Skeletal muscle cell (primary cell): Measurements from ENCODE around the gene OR51B6.
"Not testable (repeated sequence)": the region's sequence is repeated elsewhere in the genome, so short reads cannot be mapped to it uniquely, and the experiment has no call there.

ENCODE experiments used
- DNase-seq: peaks from one replicate; pipeline ENCODE4 v3.0.0-alpha.2; 2010; ENCODE audit warnings: low read depth
- H3K4me3 ChIP-seq: 2 replicates; pipeline ENCODE4 v1.5.1; 2011; ENCODE audit warnings: low read depth, mild to moderate bottlenecking, control low read depth, low read length, moderate library complexity

Gene OR51B6, protein sequence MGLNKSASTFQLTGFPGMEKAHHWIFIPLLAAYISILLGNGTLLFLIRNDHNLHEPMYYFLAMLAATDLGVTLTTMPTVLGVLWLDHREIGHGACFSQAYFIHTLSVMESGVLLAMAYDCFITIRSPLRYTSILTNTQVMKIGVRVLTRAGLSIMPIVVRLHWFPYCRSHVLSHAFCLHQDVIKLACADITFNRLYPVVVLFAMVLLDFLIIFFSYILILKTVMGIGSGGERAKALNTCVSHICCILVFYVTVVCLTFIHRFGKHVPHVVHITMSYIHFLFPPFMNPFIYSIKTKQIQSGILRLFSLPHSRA

DNA sequence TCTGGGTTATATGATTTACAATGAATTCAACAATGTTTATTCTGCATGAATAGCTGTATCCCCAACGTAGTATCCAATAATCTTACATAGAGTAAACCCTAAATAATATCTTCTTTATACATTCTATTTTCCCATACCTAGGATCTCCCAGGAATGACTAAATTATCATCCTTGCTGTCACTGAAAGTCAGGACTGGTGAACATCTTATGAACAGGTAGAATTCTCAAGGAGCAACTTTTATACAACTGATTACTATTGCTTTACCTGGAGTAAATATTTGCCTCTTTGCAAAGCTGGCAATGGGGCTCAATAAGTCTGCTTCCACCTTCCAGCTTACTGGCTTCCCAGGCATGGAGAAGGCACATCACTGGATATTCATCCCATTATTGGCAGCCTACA, at the start of gene OR51B6:
OR51B6 (plus strand) TSS at position 301 of the 400 bp plus-strand sequence; CDS start at position 301, 0 bp downstream.
- H3K4me3 ChIP-seq: no peak within 1 kb of the TSS
- no peak for DNase-seq

DNA sequence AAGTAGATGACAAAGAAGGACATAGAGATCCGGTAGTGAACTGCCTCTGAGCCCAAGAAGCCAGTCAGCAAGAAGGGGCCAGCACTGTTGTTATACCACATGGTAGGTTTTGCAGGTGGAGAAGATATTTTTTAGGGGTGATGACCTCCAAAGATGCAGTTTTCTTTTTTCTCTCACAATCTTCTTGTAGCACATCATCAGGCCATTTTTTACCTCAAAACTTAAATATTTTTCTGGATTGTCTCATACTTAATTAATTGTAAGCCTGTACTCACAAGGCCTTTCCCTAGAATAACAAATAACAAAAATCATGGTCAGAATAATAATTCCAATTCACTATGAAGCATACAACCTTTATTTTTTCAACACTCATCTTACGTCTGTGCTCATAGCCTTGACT, 49.5 kb upstream of the OR51B6 start, which contains the start of gene OR51B4:
OR51B4 (minus strand) TSS at position 101 of the 400 bp plus-strand sequence; CDS start at position 101, 0 bp downstream.
- no peak within 1 kb of the TSS for H3K4me3 ChIP-seq
- DNase-seq: no peak

DNA sequence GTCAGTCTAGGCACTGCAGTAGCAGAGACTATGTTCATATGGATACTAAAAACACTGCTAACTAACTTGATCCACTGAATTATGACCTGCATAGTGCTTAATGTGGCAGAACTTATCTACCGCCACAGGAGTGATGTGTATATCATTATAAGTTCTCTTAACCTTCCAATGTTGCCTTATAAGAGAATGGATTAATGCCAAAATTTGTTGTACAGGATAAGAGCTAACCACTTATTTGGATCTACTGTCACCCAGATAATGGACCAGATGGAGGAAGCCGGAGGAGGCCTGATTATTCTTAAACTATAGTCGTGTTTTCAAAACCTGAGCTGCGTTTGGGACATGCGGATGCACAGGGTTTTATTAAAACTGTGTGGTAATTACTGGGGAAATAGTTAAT, 47.7 kb upstream of the OR51B6 start:
- H3K4me3 ChIP-seq: no peak overlapping the region
- DNase-seq: no peak

DNA sequence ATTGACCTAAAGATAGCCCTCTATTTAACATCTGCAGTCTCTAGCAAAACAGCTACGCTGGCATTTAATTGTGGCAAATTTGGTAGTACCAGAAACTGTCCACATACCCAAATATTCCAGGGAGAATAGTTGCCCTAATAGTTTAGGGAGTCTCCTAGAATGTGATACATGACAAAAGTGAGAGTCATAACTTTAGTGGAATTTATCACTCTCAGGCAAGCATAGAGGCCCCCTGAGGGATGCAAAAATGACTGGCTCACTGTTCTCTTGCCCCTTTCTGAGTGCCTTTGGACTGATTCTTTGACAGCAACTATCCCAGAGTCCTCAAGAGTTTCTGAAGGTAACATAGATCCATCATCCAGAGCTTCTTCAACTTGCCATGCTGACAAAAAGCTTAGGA, 47.3 kb upstream of the OR51B6 start:
- no peak overlapping the region for H3K4me3 ChIP-seq
- no peak for DNase-seq

DNA sequence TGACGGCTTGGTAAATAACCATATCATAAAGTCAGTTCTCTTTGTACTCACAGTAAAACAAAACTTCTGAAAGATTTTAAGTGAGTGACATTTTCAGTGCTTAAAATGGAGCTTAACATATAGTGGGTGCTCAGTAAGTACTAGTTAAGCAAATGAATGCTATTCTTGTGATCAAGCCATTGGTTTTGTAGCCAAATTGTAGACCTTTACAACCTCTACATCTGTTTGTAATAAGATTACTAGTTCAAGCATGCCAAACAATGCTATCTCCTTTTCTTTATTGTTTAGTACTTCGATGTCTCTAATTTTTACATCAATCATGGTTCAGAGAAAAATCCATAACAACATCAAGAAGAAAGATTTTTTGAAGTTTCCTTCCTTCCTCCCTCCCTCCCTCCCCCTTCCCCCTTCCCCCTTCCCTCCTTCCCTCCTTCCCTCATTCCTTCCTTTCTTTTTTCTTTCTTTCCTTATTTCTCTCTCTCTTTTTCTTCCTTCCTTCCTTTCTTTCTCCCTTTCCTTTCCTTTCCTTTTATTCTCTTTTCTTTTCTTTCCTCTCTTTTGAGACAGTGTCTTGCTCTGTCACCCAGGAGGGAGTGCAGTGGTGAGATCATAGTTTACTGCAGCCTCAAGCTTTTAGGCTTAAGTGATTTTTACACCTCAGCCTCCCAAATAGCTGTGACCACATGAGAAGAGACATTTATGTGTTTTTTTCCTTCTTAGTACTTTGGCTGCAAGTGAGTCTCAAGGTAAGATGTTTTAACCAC, 43.9 kb upstream of the OR51B6 start:
- DNase-seq: no peak
- no peak overlapping the region for H3K4me3 ChIP-seq

DNA sequence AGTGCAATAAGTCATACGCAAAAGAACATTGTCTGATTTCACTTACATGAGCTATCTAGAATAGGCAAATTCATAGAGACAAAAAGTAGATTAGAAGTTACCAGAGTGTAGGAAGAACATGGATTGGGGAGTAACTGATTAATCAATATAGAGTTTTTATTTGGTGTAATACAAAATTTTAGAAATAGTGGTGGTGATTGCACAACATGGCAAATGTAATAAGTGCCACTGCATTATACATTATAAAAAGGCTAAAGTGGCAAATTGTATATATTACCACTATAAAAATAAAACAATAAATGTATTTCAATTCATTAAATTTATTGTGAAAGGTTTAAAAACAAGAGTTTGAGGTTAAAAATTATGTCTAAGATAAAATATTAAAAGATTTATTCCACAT, 40.9 kb upstream of the OR51B6 start:
- no peak for DNase-seq
- H3K4me3 ChIP-seq: no peak overlapping the region

DNA sequence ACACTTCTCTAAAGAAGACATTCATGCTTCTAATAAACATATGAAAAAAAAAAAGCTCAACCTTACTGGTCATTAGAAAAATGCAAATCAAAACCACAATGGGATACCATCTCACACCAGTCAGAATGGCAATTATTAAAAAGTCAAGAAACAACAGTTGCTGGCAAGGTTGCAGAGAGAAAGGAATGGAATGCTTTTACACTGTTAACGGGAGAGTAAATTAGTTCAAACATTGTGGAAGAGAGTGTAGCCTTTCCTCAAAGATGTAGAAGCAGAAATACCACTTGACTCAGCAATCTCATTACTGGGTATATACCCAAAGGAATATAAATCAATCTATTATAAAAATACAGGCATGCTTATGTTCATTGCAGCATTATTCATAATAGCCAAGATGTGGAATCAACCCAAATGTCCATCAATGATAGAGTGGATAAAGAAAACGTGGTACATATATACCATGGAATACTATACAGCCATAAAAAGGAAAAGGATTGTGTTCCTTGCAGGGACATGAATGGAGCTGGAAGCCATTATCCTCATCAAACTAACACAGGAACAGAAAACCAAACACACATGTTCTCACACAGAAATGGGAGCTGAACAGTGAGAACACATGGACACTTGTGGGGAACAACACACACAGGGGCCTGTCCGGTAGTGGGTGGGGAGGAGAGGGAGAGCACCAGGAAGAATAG, 37.8 kb upstream of the OR51B6 start:
- DNase-seq, H3K4me3 ChIP-seq: not testable (repeated sequence)

DNA sequence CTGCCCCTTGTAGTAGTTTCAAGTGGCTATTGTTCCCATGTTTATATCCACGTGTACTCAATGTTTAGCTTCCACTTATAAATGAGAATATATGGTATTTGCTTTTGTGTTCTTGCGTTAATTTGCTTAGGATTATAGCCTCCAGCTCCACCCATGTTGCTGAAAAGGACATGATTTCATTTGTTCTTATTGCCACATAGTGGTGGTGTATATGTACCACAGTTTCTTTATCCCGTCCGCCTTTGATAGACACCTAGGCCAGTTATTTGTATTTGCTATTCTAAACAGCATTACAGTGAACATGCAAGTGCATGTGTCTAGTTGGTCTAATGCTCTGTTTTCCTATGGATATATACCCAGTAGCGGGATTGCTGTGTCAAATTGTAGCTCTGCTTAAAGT, 34.0 kb upstream of the OR51B6 start:
- H3K4me3 ChIP-seq: no peak overlapping the region
- DNase-seq: no peak

DNA sequence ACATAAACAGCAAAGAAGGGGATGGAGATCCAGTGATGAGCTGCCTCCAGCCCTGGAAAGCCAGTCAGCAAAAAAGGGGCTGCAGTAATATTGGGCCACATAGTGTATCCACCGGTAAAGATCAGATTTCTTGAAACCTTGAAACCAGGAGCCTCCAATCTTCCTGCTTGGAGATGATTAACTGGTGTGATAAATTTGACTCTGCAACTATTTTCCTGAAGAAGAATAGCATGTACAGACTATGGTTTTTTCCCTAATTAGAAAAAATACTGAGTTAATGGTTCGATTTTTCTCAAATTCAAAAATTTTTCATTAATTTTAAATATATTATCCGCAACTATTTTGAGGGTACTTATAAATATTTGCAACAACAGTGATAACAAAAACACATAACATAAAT, 27.1 kb upstream of the OR51B6 start, which contains the start of gene OR51B2:
OR51B2 (minus strand) TSS at position 101 of the 400 bp plus-strand sequence; CDS start at position 101, 0 bp downstream.
- no peak for DNase-seq
- H3K4me3 ChIP-seq: no peak within 1 kb of the TSS

DNA sequence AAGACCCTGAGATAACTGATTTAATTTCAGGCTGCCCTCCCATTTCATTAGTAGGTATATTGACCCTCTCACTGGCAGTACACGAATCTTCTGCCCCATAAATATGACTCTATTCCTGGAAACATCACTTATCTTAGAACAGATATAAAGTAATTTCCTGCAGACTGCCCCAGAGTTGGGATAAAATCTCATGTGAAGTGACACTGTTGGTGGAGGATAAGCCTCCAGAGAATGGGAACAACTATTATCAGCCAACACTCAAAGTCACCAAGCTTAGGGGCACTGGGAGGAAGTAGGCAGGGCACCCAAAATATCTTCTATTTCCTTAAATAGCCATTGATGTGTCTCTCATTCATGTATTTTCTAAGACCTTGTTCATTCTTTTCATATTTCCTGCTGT, 16.1 kb upstream of the OR51B6 start:
- DNase-seq: no peak
- no peak overlapping the region for H3K4me3 ChIP-seq

DNA sequence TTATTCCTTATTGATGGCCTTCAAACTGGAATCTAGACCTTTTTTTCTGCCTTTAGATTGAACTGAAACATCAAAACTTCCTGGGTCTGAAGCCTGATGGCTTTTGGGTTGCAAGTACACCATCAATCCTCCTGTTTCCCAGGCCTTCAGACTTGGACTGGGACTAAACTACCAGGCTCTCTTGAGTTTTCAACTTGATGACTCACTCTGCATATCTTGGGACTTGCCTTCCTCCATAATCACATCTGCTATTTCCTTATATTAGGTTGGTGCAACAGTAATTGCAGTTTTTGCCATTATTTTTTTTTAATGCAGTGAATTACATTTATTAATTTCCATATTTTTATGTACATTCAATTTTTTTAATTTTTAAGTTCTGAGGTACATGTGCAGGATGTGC, 15.0 kb upstream of the OR51B6 start:
- no peak for DNase-seq
- H3K4me3 ChIP-seq: no peak overlapping the region

DNA sequence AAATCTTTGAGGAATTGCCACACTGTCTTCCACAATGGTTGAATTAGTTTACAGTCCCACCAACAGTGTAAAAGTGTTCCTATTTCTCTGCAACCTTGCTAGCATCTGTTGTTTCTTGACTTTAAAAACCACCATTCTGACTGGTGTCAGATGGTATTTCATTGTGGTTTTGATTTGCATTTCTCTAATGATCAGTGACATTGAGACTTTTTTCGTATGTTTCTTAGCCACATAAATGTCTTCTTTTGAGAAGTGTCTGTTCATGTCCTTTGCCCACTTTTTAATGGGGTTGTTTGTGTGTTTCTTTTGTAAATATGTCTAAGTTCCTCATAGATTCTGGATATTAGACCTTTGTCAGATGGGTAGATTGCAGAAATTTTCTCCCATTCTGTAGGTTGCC, 14.1 kb upstream of the OR51B6 start:
- H3K4me3 ChIP-seq, DNase-seq: not testable (repeated sequence)

DNA sequence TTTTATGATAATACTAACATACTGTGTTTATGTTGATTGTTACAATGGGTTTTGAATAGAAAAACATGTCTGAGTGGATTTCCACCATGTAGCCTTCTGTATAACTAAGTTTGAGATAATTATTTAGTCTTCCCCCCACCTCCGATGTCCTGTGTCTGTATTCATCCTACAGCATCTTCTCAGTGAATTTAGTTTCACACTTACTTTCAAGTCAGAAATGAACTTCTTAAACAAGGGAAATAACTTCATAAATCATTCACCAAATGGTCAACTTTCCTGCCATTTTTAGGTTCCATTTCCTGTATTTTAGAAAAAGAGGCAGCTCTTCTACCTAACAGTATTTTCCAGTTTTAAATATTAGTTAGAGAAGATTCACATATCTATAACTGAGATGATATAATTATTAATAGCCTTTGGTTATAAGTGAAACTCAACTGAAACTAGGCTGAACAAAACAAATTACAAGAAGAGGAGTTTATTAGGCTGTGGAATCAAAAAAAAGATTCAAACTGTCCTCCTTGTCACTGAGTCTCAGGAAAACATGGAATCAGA, 11.5 kb upstream of the OR51B6 start:
- no peak overlapping the region for H3K4me3 ChIP-seq
- DNase-seq: no peak

DNA sequence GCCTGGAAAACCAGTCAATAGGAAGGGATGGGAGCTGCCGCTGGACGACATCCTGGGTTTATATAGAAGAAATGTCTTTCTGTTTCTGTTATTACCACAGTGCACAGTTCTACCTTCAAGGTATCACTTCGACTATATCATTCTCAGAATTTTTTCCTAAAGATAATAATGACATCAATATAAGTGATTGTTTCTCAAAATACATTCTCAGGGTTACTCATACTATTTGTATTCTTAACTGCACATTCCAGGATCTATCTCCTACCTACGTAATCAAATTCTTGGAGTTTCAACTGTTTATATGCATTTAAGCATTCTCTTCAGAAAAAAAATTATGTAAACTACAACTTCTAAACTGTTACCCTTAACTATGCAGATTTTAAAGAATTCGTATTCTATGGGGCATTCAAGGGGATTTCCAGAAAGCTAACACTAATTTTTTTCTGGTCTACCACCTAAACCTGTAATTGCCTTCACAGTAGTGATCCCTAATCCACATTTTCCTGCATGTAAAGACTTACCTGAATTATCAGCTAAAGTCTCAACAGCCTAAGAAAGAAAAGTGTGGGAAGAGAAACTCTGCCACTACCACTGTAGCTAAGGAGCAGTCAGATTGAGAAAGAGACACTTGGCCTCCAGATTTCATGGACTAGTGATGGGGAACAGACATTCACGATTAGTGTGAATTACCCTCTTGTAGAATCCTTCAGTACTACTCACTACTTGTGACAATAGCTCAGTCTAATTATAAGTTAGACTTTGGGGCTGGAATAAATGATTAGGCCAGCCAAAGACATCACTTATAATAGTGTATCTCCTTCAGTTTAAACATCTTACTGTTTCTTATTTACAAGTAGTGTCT, 7.6 kb upstream of the OR51B6 start, which contains the start of gene OR51B5:
OR51B5 (minus strand) TSS at position 51 of the 862 bp plus-strand sequence; CDS start at position 51, 0 bp downstream.
- no peak within 1 kb of the TSS for H3K4me3 ChIP-seq
- DNase-seq: no peak

DNA sequence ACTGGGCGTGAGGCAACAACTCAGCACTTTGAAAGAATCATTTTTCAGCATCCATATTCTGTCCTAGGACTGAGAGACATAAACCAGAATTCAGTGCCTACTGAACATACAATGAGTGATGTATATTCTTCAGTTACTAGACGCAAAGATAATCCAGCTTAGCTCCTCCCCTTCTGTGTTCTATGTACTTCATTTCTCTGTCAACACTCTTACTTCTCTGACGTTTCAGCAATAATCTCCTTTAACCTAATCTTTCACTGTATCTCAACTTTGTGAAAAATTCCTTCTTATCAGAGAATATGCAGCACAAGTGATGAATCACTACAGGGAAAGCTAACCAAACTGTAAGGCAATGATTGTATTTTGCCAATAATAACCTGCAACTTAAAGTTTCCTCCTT, 5.5 kb upstream of the OR51B6 start:
- no peak overlapping the region for H3K4me3 ChIP-seq
- no peak for DNase-seq

DNA sequence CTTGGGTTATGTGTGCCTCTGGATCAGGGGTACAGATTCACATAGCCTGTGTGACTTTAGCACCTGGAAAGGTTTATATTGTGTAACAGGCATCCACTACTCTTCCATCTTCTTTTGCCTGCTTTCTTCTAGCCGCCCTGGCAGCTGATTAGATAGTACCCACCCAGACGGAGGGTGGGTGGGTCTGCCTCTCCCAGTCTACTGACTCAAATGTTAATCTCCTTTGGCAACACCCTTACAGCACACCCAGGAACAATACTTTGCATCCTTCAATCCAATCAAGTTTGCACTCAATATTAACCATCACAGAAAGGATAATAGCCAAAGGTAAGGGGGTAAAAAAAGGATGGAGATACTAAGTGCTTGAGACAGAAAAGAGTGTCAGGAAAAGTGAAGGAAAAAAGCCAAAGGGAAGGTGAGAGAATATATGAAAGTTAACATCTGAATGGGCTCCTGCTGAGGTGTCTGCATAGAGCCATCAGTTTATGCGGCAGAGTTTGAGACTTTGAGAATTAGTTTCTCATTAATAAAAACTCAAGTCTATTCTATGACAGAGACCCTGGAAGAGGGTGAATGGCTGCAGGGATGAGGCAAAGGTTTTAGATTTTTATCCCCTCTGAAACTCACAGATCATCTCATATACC, 2.6 kb upstream of the OR51B6 start:
- DNase-seq: no peak
- H3K4me3 ChIP-seq: no peak overlapping the region

DNA sequence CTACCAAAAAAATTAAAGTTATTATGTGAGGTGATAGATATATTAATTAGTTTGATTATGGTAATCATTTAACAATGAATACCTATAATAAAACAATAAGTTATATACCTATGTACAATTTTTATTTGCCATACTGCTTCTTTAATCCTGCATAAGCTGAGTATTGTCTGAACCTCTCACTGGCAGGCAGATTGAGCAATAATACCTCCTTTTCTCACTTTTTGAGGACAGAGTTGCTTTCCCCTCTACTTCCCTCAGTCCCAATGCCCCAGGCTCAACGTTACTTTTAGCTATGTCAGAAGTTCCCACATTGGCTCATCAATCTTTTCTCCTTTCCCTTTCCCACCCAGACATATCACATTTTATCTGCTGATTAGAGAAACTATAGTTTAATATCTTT, 1.8 kb upstream of the OR51B6 start:
- no peak for DNase-seq
- H3K4me3 ChIP-seq: no peak overlapping the region

DNA sequence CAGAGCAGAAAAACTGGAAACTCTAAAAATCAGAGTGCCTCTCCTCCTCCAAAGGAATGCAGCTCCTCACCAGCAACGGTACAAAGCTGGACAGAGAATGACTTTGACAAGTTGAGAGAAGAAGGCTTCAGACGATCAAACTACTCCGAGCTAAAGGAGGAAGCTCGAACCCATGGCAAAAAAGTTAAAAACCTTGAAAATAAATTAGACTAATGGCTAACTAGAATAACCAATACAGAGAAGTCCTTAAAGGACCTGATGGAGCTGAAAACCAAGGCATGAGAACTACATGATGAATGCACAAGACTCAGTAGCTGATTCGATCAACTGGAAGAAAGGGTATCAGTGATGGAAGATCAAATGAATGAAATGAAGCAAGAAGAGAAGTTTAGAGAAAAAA, 4.7 kb downstream of the OR51B6 start:
- not testable (repeated sequence) for H3K4me3 ChIP-seq, DNase-seq
